HepG2 (cell line): ENCODE measurements around the gene STX10. TPM values are rescaled to one million over a fixed set of nuclear protein-coding genes. Genes with fewer than 3 reads are reported as not detected.

Experiments
- AHDC1 ChIP-seq: sonication (generic); formaldehyde crosslinking; IDR thresholded peaks from 2 replicates; pipeline ENCODE4 v1.5.1; 2020; ENCODE audit warnings: mild to moderate bottlenecking, missing genetic modification reagents, borderline replicate concordance
- HDAC1 ChIP-seq: sonication (generic); formaldehyde crosslinking; IDR thresholded peaks from 2 replicates; pipeline ENCODE4 v1.5.1; 2020; ENCODE audit warnings: mild to moderate bottlenecking, missing genetic modification reagents
- HES4 ChIP-seq: sonication (generic); formaldehyde crosslinking; IDR thresholded peaks from 2 replicates; pipeline ENCODE4 v1.9.0; 2021; ENCODE audit warnings: mild to moderate bottlenecking, missing genetic modification reagents, borderline replicate concordance
- HNF1A ChIP-seq, 2 experiments: sonication (generic) in 1 of 2; formaldehyde crosslinking in 1 of 2; IDR thresholded peaks; 2 replicates each; pipeline versions ENCODE4 v1.4.0 to v1.6.1; 2016 to 2020; ENCODE audit warnings: borderline replicate concordance in 1 of 2, low read depth in 1 of 2, mild to moderate bottlenecking in 1 of 2, missing genetic modification reagents in 1 of 2
- KDM2A ChIP-seq: sonication (generic); formaldehyde crosslinking; IDR thresholded peaks from 2 replicates; pipeline ENCODE4 v1.4.0; 2020; ENCODE audit warnings: low read depth, missing genetic modification reagents, borderline replicate concordance
- MAFG ChIP-seq: sonication (generic); formaldehyde crosslinking; IDR thresholded peaks from 2 replicates; pipeline ENCODE4 v1.5.1; 2020; ENCODE audit warnings: mild to moderate bottlenecking, missing genetic modification reagents
- MATR3 ChIP-seq: sonication (generic); formaldehyde crosslinking; IDR thresholded peaks from 2 replicates; pipeline ENCODE4 v1.4.0; 2020; ENCODE audit warnings: missing genetic modification reagents
- PAXIP1 ChIP-seq: sonication (generic); formaldehyde crosslinking; conservative IDR thresholded peaks from 2 replicates; pipeline ENCODE4 v1.4.0; 2020; ENCODE audit warnings: mild to moderate bottlenecking, missing genetic modification reagents, moderate library complexity
- ZFP1 ChIP-seq: IDR thresholded peaks from 2 replicates; pipeline ENCODE4 v1.6.1; 2016
- ZNF274 ChIP-seq: sonication (generic); formaldehyde crosslinking; IDR thresholded peaks from 2 replicates; pipeline ENCODE4 v1.5.1; 2020; ENCODE audit warnings: mild to moderate bottlenecking, missing genetic modification reagents
- ZNF296 ChIP-seq: sonication (generic); formaldehyde crosslinking; conservative IDR thresholded peaks from 2 replicates; pipeline ENCODE4 v1.5.0; 2020; ENCODE audit warnings: mild to moderate bottlenecking, missing genetic modification reagents
- ZNF44 ChIP-seq: sonication (generic); formaldehyde crosslinking; IDR thresholded peaks from 2 replicates; pipeline ENCODE4 v1.5.1; 2020; ENCODE audit warnings: mild to moderate bottlenecking, missing genetic modification reagents
- ZNF773 ChIP-seq: sonication (generic); formaldehyde crosslinking; IDR thresholded peaks from 2 replicates; pipeline ENCODE4 v1.4.0; 2020; ENCODE audit warnings: missing genetic modification reagents, borderline replicate concordance
- ZNF883 ChIP-seq: sonication (generic); formaldehyde crosslinking; IDR thresholded peaks from 2 replicates; pipeline ENCODE4 v1.5.1; 2020; ENCODE audit warnings: mild to moderate bottlenecking, missing genetic modification reagents; ENCODE audit errors: not compliant biosample characterization
- polyA plus RNA-seq, 8 experiments: library from polyadenylated mRNA; depleted of rRNA in 3 of 8; stranded (reverse) in 7 of 8; unstranded in 1 of 8; fragments of >200 nt; fragmentation: Illumina TruSeq in 4 of 8; extraction: Trizol in 4 of 8; gene quantifications; 2 replicates each; pipeline versions ENCODE4 v1.2.1 to v1.2.3, GENCODE V29; 2011 to 2016; ENCODE audit warnings: low read depth in 4 of 8, missing spikeins in 1 of 8, mixed read lengths in 1 of 8; ENCODE audit not compliant: insufficient read depth in 1 of 8
- total RNA-seq, 5 experiments: library from RNA; depleted of rRNA; stranded (reverse); fragments of >200 nt; fragmentation: Illumina TruSeq; extraction: Trizol; gene quantifications; 2 replicates each; pipeline ENCODE4 v1.2.3, GENCODE V29; 2016; ENCODE audit warnings: low read depth in 1 of 5

STX10 gene
- total and polyA plus RNA-seq, 2 of the 13 experiments (the other 11 are each of a cell fraction or from before 2014, with no cell fraction given) = 47.9 to 66.4 TPM

GRCh38 chr19:13095934-13096927 is 53.9 kb downstream of the STX10 start (continued):
- TF ChIP-seq AHDC1 (CRISPR knock-in tag) = no peak
- no peak for TF ChIP-seq ZNF296 (CRISPR knock-in tag)
- peak; percentile 59 for TF ChIP-seq HDAC1 (CRISPR knock-in tag)
- TF ChIP-seq ZFP1 = no peak
- TF ChIP-seq MATR3 (CRISPR knock-in tag) = no peak
- no peak for TF ChIP-seq ZNF773 (CRISPR knock-in tag)
- TF ChIP-seq ZNF883 (CRISPR knock-in tag) = no peak
- peak; percentile 75 for TF ChIP-seq KDM2A
- no peak for TF ChIP-seq HES4 (CRISPR knock-in tag)
- TF ChIP-seq HNF1A (IDR thresholded peaks at IDR 0.05; ENCODE audit: low read depth) = no peak
- TF ChIP-seq HNF1A (CRISPR knock-in tag; IDR thresholded peaks at IDR 0.05; ENCODE audit: borderline replicate concordance) = no peak
- no peak for TF ChIP-seq ZNF44 (CRISPR knock-in tag)
- no peak for TF ChIP-seq ZNF274 (CRISPR knock-in tag)
- no peak for TF ChIP-seq MAFG (CRISPR knock-in tag)
- TF ChIP-seq PAXIP1 (CRISPR knock-in tag) = 0 out of 2 replicates have a peak, but pooled peaks have one; percentile 13
